Left colon (tissue), 2 donors: ENCODE data around the gene PIK3CB. TPM values are rescaled to one million over a fixed set of nuclear protein-coding genes. Genes with fewer than 3 reads are reported as not detected.

Source experiments
- ATAC-seq: fragments of 200-7000 bp; cut with Tn5 transposase; one replicate; pipeline ENCODE4 v1.9.1; 2020; ENCODE audit warnings: mild to moderate bottlenecking, moderate library complexity
- DNase-seq, 2 donors: peaks; one replicate each; pipeline ENCODE4 v3.0.0-alpha.2; 2020
- intact Hi-C, 2 donors: fragments of 100-400 bp; cut with DNase I in 1 of 2; cut with micrococcal nuclease in 1 of 2; formaldehyde crosslinking; loops; one replicate each; pipeline versions ENCODE4 v1.11.2 to v1.14.0; 2022; cut with DNase I, micrococcal nuclease
- long read RNA-seq: library from polyadenylated mRNA; unstranded; transcript quantifications from one replicate; pipeline ENCODE4 v2.0.0, GENCODE V29; 2021
- total RNA-seq, 2 donors: library from RNA; stranded (reverse); fragmentation: NEBNext Ultra II Directional; extraction: Animal tissue kit (Norgen Biotek cat#: 25700); gene quantifications; one replicate each; pipeline ENCODE4 v1.2.1, GENCODE V29; 2021
- donor health status: DM: no; HTN: no; CAD: no.
- donor health status: DM: yes; HTN: yes; CAD: no.

PIK3CB gene
- total RNA-seq, result 10 to 100 TPM; 54.9 to 55.9 TPM
- long read RNA-seq, full-length matches to known transcripts, result 2 of 26 reads
- long read RNA-seq, partial matches to known transcripts, result 7 of 26 reads
- long read RNA-seq, other reads (novel, unspliced or antisense), result 17 of 26 reads

DNA sequence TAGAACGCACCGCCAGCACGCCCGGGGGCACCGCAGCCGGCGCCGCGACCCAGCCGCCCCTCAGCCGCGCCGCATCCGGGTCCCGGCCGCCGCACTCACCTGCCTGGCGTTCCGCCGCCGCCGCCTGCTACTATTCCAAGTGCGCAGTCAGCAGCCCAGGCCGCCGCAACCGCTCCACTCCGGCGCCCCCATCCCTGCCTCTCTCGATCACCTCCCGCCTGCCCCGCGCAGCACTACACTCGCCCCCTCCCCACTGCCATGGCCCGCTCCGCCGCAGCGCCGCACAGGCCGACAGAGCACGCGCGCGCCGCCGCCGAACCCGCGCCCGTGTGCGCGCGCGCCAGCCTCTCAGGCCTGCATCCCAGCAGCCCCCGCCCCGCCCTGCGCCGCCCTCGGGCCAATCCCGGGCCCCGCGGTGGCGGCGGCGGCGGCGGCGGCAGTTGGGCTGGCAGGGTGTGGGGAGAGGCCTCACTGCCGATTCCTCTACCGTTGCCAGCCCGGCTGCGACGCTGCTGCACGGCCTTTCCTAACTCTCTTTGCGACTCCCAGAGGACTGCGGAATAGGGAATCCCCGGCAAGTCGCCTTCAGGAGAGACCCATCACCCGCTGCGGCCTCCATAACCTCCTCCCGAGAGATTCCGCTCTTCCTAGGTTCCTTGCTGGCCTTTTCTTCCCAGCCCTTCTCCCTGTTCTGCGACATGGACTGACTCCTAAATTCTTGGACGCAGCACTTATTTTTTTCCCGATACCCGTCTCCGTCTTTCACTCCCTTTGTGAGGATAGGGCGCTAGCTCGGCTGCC is at the start of gene PIK3CB:
Gene PIK3CB (minus strand): TSS at position 333 of the 801 bp plus-strand sequence. CDS start 75,585 bp downstream, outside the sequence.
- DNase-seq, result peak; percentile 88 to 95
- intact Hi-C loops, result loop anchor here in 1 of 2 donors (10.0 kb wide), 1 partner anchor 240 kb away; the partner anchor contains the start of gene CEP70
- ATAC-seq, result peak; percentile 94

DNA sequence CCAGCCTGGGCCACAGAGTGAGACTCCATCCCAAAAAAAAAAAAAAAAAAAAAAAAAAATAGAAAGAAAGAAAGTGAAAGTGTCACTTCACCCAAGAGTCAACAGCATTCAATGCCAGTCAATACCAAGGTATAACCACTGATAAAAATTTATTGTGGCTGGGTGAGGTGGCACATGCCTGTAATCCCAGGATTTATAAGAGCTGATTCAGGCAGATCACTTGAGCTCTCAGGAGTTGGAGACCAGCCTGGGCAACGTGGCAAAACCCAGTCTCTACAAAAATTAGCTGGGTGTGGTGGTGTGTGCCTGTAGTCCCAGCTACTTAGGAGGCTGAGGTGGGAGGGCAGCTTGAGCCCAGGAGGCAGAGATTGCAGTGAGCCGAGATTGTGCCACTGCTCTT is 46.5 kb upstream of the PIK3CB start:
- intact Hi-C loops, result no loop called here
- peak; percentile 23 to 62 for DNase-seq
- ATAC-seq, result peak; percentile 97

DNA sequence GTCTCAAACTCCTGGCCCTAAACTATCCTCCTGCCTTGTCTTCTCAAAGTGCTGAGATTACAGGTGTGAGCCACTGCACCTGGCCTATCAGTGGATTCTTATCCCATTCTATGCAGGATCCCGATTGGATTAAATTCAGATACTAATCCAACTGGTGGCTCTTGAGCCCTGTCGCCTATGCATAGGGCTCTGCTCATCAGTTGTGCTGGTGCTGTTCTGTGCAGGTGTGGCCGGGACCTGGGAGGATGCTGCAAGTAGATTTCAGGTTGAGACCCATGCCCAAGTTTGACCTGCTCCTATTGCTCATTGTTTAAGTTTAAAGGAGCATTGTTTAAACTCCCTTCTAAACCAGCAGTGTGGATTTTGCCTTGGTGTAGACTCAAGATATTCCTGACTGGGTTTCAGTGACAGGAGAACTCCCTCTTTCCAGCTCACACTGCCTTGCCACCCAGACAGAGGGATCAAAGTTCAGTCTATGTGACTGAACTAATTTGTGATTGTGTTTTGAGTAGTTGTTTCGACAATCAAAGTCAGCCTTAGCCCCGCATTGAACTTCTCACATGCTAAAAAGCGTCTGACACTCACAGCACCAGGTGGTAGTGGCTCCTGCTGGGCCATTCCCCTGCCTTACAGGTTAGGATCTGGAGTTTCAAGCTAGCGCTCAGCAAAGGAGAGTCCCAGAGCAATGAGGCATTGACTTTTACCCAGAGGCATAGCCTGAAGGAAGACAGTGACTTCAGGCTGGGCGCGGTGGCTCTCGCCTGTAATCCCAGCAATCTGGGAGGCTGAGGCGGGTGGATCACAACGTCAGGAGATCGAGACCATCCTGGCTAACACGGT is 45.0 kb upstream of the PIK3CB start:
- peak; percentile 80 for ATAC-seq
- DNase-seq, result no peak
- intact Hi-C loops, result no loop called here

DNA sequence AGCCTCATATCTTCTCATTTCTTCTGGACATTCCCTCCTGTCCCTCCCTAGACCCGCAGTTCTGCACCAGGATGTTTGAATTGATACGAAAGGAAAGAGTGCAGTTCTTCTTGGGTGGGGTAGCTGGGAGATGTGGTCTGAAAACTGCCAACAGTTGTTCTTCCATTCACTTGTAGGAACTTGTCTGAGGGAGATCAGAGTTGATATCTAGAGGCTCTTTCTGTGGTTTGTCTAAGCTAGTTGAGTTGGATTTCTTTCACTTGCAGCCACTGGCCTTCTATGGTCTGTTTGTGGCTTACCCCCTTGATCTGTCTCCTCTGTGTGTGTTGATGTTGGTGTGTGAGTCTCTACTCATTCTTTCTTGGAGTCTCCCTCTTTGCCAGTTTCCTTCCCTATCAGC is 42.5 kb upstream of the PIK3CB start:
- ATAC-seq, result no peak

DNA sequence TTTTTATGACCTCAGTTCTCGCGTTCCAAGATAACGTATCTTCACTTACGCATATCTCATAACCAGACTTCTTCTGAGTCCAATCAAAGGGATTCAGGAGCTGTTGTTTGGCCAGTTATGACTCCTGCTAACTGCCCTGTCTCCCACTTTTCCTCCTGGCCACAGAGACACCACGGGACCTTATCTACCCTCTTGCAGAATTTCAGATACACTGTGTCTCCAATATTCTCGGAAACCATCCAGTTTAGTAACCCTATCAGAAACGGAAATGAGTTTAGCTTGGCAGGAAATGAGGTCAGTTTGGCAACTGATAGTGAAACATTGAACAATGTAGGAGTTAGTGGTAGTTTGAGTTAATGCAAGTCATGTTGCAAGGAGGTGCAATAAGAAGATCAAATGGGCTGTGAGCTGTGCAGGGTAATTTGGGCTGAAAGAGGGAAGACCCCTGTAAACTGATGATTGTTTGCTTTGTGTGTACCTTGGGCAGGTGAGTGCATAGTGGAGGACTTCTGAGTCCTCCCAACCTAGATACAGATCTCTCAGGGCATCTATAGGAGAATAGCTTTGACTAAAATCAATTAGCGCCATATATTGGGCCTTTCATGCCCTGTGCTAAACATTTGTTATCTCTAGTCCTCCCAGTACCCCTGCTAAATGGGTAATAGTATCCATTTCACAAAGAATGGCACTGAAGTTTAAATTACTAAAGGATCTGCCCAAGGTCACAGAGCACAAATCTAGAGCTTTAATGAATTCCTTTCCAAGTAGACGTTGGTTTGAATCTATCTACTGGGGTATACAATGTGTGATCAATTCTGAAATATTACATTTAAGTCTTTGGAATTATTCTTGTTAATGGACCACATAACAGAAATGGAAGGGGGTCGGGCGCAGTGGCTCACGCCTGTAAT is 41.3 kb upstream of the PIK3CB start:
- DNase-seq (no peak), ATAC-seq (no peak)
- intact Hi-C loops, result no loop called here

More for the DNA sequence above, 42.5 kb upstream of the PIK3CB start:
- intact Hi-C loops, result no loop called here
- no peak for DNase-seq

DNA sequence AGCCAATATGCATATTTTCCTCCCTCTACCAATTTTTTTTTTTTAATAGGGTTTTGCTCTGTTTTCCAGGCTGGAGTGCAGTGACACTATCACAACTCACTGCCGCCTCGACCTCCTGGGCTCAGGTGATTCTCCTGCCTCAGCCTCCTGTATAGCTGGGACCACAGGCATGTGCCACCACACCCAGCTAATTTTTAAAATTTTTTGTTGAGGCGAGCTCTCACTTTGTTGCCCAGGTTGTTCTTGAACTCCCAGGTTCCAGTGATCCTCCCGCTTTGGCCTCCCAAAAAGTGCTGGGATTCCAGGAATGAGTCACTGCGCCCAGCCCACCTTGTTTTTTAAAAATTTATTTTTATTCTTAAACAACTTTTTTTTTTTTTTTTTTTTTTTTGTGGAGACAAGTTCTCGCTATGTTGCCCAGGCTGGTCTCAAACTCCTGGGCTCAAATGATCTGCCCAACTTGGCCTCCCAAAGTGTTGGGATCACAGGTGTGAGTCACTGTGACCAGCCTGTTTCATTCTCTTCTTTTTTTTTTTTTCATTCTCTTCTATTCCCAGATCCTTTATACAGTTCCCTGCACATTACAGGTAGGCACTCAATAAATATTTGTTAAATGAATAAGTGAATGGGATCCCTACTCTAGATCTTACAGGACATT is 40.5 kb upstream of the PIK3CB start:
- intact Hi-C loops, result no loop called here
- ATAC-seq (no peak), DNase-seq (no peak)

DNA sequence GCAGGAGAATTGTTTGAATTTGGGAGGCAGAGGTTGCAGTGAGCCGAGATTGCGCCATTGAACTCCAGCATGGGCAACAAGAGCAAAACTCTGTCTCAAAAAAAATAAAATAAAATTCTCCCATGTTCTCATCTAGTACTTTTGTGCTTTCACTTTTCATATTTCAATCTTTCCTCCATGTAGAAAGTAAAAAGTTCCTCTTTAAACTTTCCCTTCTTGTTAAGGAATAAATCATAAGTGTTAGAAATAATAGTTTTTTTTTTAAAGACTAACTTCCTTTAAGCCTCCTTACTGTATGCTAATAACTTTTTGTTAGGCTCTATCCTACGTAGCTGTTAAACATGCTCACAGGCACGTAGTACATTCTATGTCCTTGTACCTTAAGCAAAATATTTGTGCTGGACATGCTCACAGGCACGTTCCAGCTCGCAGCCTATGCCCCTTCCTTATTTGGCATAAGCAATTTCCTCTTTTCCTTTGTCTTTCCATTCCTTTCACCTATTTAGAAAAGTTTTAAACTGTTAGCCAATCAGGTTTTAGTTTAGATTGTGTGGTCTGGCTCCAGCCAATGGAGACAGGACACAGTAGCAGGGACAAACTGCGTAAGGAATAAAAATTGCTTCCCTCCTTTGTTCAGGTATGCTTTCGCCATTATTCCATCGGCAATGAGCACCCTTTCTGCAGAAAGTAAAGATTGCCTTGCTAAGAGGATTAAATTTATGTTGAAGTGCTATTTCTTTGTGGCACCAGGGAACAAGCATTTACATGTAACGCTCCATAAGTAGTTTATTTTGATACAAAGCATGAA is 38.9 kb upstream of the PIK3CB start:
- intact Hi-C loops, result no loop called here
- ATAC-seq (no peak), DNase-seq (no peak)

DNA sequence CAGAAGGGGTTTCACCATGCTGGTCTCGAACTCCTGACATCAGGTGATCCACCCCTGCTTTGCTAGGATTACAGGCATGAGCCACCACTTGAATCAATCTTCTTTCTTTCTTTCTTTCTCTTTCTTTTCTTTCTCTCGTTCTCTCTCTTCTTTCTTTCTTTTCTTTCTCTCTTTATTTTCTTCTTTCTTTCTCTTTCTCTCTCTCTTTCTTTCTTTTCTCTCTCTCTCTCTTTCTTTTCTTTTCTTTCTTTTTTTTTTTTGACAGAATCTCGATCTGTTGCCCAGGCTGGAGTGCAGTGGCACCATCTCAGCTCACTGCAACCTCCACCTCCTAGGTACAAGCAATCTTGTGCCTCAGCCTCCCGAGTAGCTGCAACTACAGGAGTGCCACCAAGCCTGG is 37.9 kb upstream of the PIK3CB start:
- intact Hi-C loops, result no loop called here
- DNase-seq (no peak), ATAC-seq (no peak)

DNA sequence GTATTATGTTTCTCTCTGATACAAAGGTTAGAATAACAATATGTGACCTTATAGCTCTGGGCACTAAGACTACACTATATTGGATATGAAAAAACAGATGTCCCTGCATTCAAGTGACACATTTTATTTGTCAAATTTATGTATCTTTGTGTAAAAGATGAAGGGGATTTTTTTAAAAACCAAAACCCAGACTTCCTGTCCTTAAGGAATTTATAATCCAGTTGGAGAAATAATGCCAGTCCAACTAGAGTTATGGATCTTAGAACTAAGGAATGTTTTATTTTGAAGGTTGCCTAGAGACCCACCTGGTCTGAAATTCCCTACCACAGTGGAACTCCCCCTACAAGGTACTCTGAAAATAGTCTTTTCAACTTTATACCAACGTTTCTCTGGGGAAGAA is 33.3 kb upstream of the PIK3CB start:
- ATAC-seq, result no peak
- intact Hi-C loops, result no loop called here
- no peak for DNase-seq

DNA sequence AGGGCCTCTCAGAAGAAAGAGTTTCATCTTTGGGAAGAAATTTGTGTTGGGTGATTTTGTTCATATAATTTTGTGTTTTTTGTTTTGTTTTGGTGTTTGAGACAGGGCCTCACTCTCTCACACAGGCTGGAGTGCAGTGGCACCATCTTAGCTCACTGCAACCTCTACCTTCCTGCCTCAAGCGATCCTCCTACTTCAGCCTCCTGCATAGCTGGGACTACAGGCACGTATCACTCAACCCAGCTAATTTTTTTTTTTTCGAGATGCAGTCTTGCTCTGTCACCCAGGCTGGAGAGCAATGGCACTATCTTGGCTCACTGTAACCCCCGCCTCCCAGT is 29.0 kb upstream of the PIK3CB start:
- DNase-seq (no peak), ATAC-seq (no peak)
- intact Hi-C loops, result no loop called here

DNA sequence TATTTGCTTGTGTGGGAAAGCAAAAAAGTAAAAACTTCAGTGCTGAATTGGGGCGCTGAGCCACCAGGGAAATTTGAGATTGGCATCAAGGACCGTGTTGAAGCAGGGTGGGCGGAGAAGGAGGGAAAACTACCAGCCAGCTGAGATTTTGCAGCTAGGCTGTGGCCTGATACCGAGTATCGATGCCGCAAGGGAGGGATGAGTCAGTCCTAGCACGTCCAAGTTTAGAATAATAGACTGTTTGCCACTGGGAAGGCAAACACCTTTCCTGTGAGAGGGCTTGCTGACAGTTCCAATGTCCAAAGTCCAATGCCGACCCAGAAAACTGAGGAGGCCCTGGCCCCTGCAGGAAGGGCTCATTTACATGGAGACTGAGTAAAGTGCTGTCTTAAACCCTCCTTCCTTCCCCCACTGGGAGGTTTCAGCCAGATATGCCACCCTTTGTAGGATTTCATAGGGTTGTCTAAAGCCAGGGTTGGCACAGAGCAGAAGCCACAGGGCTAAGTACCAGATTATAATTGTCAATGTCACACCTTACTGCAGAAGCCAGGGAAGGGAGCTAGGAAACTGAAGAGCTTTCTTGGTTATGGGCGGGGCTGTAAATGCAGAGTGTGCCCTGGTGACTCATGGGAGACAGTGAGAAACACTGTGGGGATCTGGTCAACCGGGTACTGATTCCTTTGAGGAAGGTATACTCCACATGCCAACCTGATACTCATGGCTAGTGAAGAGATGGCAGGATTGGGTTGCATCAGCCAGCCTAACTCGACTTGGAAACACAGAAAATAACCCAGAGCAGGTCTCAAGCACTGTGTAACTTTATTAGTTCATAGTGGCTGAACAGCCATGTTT is 28.4 kb upstream of the PIK3CB start:
- ATAC-seq (peak; percentile 89), DNase-seq (peak; percentile 61 to 79)
- intact Hi-C loops, result no loop called here

DNA sequence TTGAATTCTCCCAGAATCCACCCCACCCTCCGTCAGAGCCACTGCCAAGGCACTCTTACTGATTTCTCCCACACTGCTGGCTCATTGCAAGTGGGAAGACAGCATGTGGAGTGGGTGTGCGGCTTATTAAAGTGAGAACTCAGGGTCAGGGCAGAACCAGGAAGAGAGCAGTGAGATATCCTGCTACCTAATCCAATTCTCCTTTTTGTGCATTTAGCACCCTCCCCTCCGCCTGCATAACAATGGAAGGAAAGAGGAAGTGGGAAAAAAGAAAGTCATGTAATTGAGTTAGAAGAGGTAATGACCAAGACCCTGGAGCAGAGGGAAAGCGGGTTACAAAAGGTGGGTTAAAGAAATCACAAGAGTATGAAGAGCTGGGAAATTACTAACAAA is 27.8 kb upstream of the PIK3CB start:
- DNase-seq (peak; percentile 43 to 66), ATAC-seq (peak; percentile 75)
- intact Hi-C loops, result no loop called here

DNA sequence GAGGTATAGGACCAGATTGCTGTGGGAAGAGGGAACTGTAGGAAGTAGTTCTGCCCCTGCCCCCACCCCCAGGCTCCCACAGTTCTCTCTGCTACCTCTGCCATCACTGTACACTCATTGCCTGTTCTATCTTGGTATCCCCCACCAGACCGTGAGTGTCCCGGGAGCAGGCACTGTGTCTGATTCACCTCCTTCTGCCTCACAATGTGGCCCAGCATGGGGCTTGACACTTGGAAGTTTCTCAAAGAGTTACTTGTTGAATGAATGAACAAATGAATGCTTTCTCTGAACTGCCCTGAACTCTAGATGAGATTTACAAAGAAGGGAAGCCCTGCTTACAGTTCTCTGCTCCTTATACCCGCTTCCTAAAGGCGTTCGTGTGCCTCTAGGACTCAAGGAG is 27.1 kb upstream of the PIK3CB start:
- no peak for ATAC-seq
- intact Hi-C loops, result no loop called here
- peak in 1 of 2 donors; percentile 14 for DNase-seq

DNA sequence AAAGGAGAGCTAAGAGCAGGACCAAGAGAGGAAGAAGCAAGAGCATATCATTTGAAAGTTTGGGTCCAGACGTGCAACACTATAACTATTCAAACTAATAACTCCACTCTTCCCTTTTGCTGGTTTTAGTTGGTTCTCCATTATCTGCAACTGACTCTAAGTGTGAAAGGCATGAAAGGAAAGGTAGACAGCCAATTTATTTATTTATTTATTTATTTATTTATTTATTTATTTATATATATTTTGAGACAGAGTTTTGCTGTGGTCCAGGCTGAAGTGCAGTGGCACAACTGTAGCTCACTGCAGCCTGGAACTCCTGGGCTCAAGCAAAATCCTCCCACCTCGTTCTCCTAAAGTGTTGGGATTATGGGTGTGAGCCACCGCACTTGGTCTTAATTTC is 22.1 kb upstream of the PIK3CB start:
- ATAC-seq, result no peak
- no peak for DNase-seq
- intact Hi-C loops, result no loop called here

DNA sequence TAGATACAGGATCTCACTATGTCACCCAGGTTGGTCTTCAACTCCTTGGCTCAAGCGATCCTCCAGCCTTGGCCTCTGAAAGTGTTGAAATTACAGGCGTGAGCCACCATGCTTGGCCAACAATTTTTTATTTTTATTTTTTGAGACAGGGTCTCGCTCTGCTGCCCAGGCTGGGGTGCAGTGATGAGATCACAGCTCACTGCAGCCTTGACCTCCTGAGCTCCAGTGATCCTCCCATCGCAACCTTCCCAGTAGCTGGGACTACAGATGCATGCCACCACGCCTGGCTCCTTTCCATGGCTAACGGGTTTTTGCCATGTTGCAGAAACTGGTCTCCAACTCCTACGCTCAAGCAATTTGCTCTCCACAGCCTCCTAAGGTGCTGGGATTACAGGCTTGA is 20.2 kb upstream of the PIK3CB start:
- DNase-seq (no peak), ATAC-seq (no peak)
- intact Hi-C loops, result no loop called here

DNA sequence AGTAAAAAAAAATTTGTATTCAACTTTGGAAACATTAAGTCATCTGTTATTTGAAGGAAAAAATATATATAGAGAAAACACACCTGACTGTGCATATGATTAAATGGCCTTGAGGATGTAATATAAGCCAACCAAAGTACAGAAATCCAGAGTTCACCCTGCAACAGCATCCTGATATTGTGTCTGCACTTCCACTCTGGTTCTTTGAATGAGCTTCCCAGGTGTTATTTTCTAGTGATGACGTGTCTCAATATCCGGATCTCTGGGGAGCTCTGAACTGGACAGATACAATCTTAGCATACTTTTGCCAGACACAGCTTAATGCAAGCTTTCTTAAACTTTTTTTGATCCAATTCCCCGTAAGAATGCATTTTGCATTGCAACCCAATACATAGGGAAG is 19.5 kb upstream of the PIK3CB start:
- ATAC-seq, result peak; percentile 84
- no peak for DNase-seq
- intact Hi-C loops, result no loop called here

DNA sequence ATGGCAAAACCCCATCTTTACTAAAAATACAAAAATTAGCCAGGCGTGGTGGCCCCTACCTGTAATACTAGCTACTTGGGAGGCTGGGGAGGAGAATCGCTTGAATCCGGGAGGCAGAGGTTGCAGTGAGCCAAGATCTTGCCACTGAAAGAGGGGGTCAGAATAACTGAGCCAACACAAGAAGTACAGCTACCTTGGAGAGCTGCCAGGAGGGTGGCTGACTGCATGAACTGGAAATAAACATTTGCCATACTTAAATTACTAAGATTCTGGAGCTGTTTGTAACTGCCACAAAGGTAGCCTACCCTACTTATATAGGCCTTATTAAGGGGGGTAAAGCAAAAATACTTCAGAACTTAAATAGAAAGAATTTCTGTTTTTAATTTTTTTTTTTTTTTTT is 15.4 kb upstream of the PIK3CB start:
- DNase-seq, result peak in 1 of 2 donors; percentile 25
- ATAC-seq, result no peak
- intact Hi-C loops, result no loop called here
